Astrocyte (in vitro differentiated cells and primary cell): ENCODE measurements around the gene RAD51B. TPM values are rescaled to one million over a fixed set of nuclear protein-coding genes. Genes with fewer than 3 reads are reported as not detected.

Experiments
- DNase-seq: peaks from one replicate; pipeline ENCODE4 v3.0.0-alpha.2; 2010; ENCODE audit warnings: low read depth
- FAIRE-seq: peaks from 2 replicates; lab custom pipeline; 2011; peaks lifted over from hg19 to GRCh38; lab: Jason Lieb, UNC
- H2AFZ ChIP-seq: 2 replicates; pipeline ENCODE4 v1.6.0; 2012; ENCODE audit warnings: low read depth, low read length, inconsistent platforms
- H3K27ac ChIP-seq: 2 replicates; pipeline ENCODE4 v1.5.1; 2011; ENCODE audit warnings: low read depth, low read length, inconsistent platforms
- H3K27me3 ChIP-seq: 2 replicates; pipeline ENCODE4 v1.6.0; 2011; ENCODE audit warnings: low read length, inconsistent platforms; ENCODE audit not compliant: insufficient read depth
- H3K36me3 ChIP-seq: 2 replicates; pipeline ENCODE4 v1.5.1; 2011; ENCODE audit warnings: low read length, inconsistent platforms; ENCODE audit not compliant: insufficient read depth
- H3K4me1 ChIP-seq: 2 replicates; pipeline ENCODE4 v1.5.1; 2011; ENCODE audit warnings: low read length, inconsistent platforms; ENCODE audit not compliant: insufficient read depth
- H3K4me2 ChIP-seq: 2 replicates; pipeline ENCODE4 v1.6.0; 2012; ENCODE audit warnings: low read length, inconsistent platforms
- H3K4me3 ChIP-seq: 2 replicates; pipeline ENCODE4 v1.5.1; 2011; ENCODE audit warnings: low read depth, mild to moderate bottlenecking, low read length, inconsistent platforms; ENCODE audit not compliant: insufficient read depth
- H3K79me2 ChIP-seq: 2 replicates; pipeline ENCODE4 v1.6.0; 2012; ENCODE audit warnings: mild to moderate bottlenecking, low read length, inconsistent platforms; ENCODE audit not compliant: insufficient read depth
- H3K9ac ChIP-seq: 2 replicates; pipeline ENCODE4 v1.6.0; 2012; ENCODE audit warnings: mild to moderate bottlenecking, low read length, inconsistent platforms
- H3K9me3 ChIP-seq: 2 replicates; pipeline ENCODE4 v1.5.1; 2012; ENCODE audit warnings: low read depth, mild to moderate bottlenecking, low read length, inconsistent platforms; ENCODE audit not compliant: insufficient read depth
- H4K20me1 ChIP-seq: 2 replicates; pipeline ENCODE4 v1.6.0; 2012; ENCODE audit warnings: low read length, inconsistent platforms; ENCODE audit not compliant: insufficient read depth
- H3K27ac Mint-ChIP-seq: one replicate; pipeline ENCODE4 v1.8.0; 2021; ENCODE audit warnings: mild to moderate bottlenecking, mixed read lengths; ENCODE audit not compliant: unreplicated experiment
- H3K27me3 Mint-ChIP-seq: one replicate; pipeline ENCODE4 v1.8.0; 2021; ENCODE audit warnings: low read depth, mixed read lengths; ENCODE audit not compliant: unreplicated experiment
- H3K36me3 Mint-ChIP-seq: one replicate; pipeline ENCODE4 v1.8.0; 2021; ENCODE audit warnings: low read depth, mixed read lengths; ENCODE audit not compliant: unreplicated experiment
- H3K4me1 Mint-ChIP-seq: one replicate; pipeline ENCODE4 v1.8.0; 2021; ENCODE audit warnings: low read depth, mixed read lengths; ENCODE audit not compliant: unreplicated experiment
- H3K4me3 Mint-ChIP-seq: one replicate; pipeline ENCODE4 v1.8.0; 2021; ENCODE audit warnings: mild to moderate bottlenecking, moderate library complexity, mixed read lengths; ENCODE audit not compliant: unreplicated experiment
- H3K9me3 Mint-ChIP-seq: one replicate; pipeline ENCODE4 v1.8.0; 2021; ENCODE audit warnings: mild to moderate bottlenecking, mixed read lengths; ENCODE audit not compliant: unreplicated experiment
- CTCF ChIP-seq: IDR thresholded peaks from 2 replicates; pipeline ENCODE4 v1.5.1; 2011; ENCODE audit warnings: low read depth, mild to moderate bottlenecking, inconsistent platforms, low read length, moderate library complexity; ENCODE audit not compliant: insufficient read depth
- EZH2 ChIP-seq: IDR thresholded peaks from 2 replicates; pipeline ENCODE4 v1.6.1; 2012; ENCODE audit warnings: mild to moderate bottlenecking, low read length, inconsistent platforms; ENCODE audit not compliant: insufficient read depth
- total RNA-seq: library from RNA; stranded (reverse); gene quantifications from 2 replicates; pipeline ENCODE4 v1.2.1, GENCODE V29; 2021

The RAD51B gene
- total RNA-seq, 1 donor from 2014 or later, result 10.8 TPM

DNA sequence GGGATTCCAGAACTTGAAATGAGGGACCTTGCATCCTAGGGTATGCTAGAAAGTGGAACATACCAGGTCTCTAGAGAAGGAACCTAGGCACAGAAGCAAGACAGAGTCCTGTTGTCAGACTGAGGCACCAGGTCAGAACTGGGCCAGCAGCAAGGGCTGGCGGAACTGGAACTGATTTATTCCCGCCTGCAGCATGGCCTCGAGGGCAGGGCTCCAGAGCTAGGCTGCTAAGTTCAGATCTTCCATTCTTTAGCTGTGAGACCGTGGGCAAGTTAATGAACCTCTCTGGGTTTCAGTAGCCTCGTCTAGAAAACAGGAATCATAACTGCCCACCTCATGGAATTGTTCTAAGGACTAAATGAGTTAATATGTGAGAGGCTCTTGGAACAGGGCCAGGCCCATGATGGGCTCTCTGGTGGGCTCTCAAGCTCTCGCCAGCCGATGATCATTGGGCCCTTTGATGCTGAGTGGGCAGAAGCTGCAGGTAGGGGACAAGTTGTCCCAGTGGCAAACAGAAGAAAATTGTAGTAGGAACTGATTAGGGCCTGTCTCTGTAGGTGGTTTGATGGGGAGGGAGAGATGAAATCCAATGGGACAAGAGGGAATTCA is 773.5 kb downstream of the RAD51B start:
- Mint-ChIP-seq H3K4me1 (peaks cover 24% of the 10 kb centered on the region), H3K9me3 (no peaks in the 10 kb centered on the region), H3K27ac (peak overlapping the region; percentile 94), H3K4me3 (no peak overlapping the region), H3K36me3 (no peaks in the 10 kb centered on the region), H3K27me3 (peaks cover 2% of the 10 kb centered on the region)
- Histone ChIP-seq H3K4me2 (no peak overlapping the region), H3K27me3 (no peaks in the 10 kb centered on the region), H3K9ac (no peak overlapping the region), H3K9me3 (no peaks in the 10 kb centered on the region), H3K79me2 (no peaks in the 10 kb centered on the region), H2AFZ (no peak overlapping the region), H3K4me1 (peaks cover 18% of the 10 kb centered on the region), H3K27ac (no peak overlapping the region), H4K20me1 (no peaks in the 10 kb centered on the region), H3K4me3 (no peak overlapping the region), H3K36me3 (no peaks in the 10 kb centered on the region)
- no peak for TF ChIP-seq CTCF
- no peak for TF ChIP-seq EZH2
- DNase-seq (no peak), FAIRE-seq (no peak)

- TF ChIP-seq EZH2 (no peak), CTCF (no peak)
- Histone ChIP-seq H3K4me2 (peak overlapping the region; percentile 8), H3K9ac (no peak overlapping the region), H3K27ac (no peak overlapping the region), H2AFZ (peak overlapping the region; percentile 55), H4K20me1 (no peaks in the 10 kb centered on the region), H3K4me3 (no peak overlapping the region), H3K27me3 (no peaks in the 10 kb centered on the region), H3K36me3 (no peaks in the 10 kb centered on the region), H3K79me2 (no peaks in the 10 kb centered on the region), H3K4me1 (peaks cover 25% of the 10 kb centered on the region), H3K9me3 (no peaks in the 10 kb centered on the region)
- peak overlapping the region; percentile 62 for H3K4me3 Mint-ChIP-seq
- H3K27me3 Mint-ChIP-seq, result peaks cover 2% of the 10 kb centered on the region
- no peaks in the 10 kb centered on the region for H3K9me3 Mint-ChIP-seq
- FAIRE-seq (no peak), DNase-seq (peak; percentile 44)
- peaks cover 30% of the 10 kb centered on the region for H3K4me1 Mint-ChIP-seq
- no peaks in the 10 kb centered on the region for H3K36me3 Mint-ChIP-seq
- peak overlapping the region; percentile 94 for H3K27ac Mint-ChIP-seq
Observed at GRCh38 chr14:68593806-68594536, 774.4 kb downstream of the RAD51B start.
